GM12873 (cell line): ENCODE measurements around the gene CYFIP2.

Source experiments
- TF ChIP-seq, protein P1 (sequence below): IDR thresholded peaks from 2 replicates; pipeline ENCODE4 v1.5.1; 2012; ENCODE audit warnings: low read depth, mild to moderate bottlenecking, moderate library complexity, low read length, control low read depth; ENCODE audit not compliant: insufficient read depth; ENCODE audit errors: missing control alignments

The CYFIP2 gene

DNA sequence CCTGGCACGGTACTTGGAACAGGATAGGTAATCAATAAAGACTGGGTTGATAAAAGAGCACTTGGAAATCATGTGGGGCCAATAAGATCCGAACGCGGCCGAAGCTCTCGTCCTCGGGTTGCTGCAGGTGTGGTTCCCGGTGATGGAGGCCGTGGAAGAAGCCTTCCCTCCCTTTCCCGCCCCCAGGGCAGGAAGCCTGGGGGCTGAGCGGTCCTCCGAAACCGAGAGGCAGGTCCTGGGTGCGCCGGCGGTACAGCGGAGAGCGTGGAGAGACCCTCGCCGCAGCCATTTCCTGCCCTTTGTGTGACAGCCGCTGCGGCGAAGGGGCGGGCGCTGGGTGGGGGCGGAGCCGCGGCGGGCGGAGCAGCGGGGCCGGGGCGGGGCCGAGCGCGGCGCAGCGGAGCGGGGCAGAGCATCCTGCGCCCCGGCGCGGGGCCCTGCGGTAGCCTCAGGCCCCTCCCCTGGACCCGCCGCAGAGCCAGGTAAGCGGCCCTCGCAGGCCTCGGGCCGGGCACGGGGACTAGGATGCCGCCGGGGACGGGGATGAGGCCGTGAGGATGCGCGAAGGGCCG is at the start of gene CYFIP2:
Gene CYFIP2 (plus strand): TSS at position 410 of the 572 bp plus-strand sequence. CDS start 19,239 bp downstream, outside the sequence.
- TF ChIP-seq, protein P1, sequence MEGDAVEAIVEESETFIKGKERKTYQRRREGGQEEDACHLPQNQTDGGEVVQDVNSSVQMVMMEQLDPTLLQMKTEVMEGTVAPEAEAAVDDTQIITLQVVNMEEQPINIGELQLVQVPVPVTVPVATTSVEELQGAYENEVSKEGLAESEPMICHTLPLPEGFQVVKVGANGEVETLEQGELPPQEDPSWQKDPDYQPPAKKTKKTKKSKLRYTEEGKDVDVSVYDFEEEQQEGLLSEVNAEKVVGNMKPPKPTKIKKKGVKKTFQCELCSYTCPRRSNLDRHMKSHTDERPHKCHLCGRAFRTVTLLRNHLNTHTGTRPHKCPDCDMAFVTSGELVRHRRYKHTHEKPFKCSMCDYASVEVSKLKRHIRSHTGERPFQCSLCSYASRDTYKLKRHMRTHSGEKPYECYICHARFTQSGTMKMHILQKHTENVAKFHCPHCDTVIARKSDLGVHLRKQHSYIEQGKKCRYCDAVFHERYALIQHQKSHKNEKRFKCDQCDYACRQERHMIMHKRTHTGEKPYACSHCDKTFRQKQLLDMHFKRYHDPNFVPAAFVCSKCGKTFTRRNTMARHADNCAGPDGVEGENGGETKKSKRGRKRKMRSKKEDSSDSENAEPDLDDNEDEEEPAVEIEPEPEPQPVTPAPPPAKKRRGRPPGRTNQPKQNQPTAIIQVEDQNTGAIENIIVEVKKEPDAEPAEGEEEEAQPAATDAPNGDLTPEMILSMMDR = no peak

DNA sequence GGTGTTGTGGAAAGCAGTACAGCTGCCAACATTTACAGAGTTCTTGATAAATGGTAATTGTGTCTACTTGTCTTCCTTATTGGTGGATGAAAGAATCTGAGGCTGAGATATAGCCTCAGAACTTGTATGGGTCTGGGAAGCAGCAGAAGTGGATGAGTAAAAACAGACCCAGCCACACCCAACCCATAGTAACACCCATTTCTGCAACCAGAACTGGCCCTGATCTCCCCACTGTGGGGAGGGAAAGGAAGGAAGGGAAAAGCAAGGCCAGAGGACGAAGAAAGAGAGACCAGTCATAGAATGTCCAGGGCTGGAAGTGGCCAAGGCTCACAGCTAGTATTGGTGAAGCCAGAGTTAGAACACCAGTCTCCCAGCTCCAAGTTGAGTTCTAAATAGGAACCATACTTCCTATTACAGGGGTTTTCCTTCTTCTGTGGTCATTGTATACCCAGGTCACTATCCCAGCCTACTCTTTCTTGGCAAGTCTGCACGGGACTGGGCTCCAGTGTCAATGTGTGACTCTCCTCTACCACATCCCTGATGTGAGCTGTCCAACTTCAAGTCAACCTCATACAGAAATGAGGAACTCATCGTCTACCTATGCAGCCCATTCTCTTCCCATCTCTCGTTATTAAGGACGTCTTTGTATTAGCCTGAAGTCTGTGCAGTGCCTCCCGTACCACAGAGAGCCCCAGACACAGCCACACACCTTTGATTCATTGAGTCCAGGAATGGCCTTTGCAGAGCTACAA is 49.4 kb upstream of the CYFIP2 start:
- TF ChIP-seq, protein P1 = no peak

DNA sequence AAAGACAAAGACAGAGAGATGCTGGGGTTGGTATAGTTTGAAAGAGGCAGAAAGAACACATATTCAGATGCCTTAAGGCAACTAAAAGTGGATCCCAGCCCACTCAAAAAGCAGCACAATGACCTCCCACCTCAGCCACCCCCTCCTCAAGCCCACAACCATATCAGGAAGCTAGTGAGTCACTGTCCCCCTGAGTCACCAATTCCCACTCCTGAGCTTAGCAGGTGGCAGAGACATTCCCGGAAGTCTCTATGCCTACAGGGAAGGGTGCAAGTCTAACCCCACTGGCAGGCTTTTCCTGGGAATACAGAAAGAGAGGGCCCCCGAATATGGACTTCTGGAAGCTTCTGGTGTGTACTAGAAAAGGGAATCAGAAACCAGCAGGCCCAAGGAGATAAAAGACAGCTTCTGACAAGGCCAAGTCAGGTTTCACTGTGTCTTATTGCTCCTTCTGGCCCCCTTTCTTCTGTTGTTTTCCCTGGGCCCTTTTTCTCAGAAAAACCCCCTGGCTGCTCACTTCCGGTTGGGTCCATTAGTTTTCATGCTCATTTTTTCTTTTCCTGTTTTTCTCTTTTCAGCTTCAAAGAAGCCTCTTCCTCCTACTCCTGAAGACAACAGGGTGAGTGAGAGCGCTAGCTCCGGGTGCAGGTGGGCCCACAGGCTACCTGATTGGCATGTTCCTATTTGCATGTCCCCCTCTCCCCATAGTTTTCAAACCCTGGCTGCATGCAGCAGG is 48.5 kb upstream of the CYFIP2 start:
- TF ChIP-seq, protein P1 = no peak

DNA sequence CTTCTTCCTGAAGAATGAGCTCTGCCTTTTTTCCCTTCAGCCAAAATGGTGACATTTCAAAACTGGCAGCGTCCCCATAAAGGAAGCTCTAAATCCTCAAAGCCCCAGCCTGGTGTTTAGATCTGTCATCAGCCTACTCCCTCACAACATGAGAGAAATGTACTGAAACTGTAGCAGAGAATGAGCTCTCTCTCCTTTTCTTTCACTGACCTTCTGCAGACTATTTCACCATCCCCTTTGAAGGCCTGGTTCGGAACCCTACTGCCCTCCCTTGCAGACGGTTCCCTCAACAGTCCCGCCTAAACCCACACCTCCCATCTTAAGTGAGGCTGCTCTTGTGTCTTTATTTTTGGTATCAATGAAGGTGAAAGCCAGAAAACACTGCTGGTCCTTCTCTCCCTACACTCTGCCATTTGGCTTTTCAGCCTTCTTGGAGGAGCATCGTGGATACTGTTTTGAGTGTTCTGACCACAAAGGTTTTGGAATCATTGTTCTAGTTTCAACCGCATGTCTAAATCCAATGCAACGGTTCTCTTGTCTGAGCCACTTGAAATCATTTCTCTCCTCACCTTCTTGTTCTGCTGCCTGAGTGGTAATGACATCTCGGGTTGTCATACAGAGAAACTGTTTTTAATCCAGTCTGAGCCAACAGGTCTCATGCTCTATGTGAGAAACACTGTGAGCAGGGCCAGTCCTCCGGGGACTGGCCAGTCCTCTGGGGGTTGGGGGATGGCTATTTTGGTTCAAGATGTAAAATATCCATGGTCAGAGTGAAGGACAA is 46.2 kb upstream of the CYFIP2 start:
- TF ChIP-seq, protein P1 = no peak

DNA sequence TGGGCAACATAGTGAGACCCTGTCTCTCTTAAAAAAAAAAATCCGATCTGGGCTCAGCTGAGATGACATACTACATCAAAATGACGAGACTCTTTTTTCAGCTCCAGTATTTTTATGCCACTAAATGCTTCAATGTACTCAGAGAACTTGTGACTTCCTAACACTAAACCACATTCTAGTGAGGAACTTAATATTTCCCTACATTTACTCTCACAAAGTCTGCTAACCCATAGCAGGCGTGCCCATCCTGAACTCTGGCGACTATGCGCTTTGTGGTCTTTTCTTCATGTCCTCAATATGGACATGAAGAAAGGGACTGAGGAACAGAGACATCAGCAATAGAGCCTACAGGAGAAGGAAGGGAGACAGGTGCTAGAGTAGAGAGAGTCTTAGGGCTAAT is 44.0 kb upstream of the CYFIP2 start:
- TF ChIP-seq, protein P1 = no peak

DNA sequence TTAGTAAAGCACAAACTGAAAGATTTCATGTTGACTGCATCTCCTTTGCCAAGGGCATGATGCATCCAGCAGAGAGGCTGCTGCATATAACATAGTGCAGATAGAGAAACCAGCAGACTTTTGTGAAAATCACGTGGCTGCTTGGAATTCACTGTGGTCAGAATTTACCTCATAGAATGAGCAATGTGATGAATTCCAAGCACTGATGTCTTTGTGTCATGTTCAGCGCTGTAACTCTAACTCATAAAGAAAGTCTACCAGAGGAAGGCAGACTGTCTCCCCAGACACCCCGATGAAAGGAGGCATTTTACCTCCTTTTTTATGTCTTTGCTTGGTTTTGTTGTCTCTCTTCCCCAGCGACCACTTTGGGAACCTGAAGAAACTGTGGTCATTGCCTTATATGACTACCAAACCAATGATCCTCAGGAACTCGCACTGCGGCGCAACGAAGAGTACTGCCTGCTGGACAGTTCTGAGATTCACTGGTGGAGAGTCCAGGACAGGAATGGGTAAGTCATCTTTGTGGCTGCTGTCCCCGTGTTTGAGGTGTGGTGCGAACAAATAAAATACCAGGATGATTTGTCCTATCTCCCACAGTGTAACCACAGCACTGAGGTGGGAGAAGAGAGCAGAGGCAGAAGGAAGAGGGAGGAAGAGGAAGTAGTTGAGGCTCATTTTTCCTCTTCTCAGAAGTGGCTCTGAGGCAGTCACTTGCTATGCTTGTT is 43.3 kb upstream of the CYFIP2 start:
- TF ChIP-seq, protein P1 = no peak
